ENCODE measurements around the gene DNAJC27. TPM values are rescaled to one million over a fixed set of nuclear protein-coding genes. Genes with fewer than 3 reads are reported as not detected.
A peak's percentile ranks its signal among the peaks of the same experiment; 100 is the strongest.

DNAJC27 gene
- total and polyA plus RNA-seq, 2 experiments from 2014 or later = 6.6 to 6.9 TPM

- Histone ChIP-seq H3K27me3 (no peaks in the 10 kb centered on the region), H3K9me3 (ENCODE audit: low read depth) (no peaks in the 10 kb centered on the region), H3K4me1 (ENCODE audit: insufficient read depth) (no peaks in the 10 kb centered on the region), H3K4me2 (peak overlapping the region; percentile 16), H3K27ac (peak overlapping the region; percentile 8), H3K36me3 (replicated peaks; ENCODE audit: insufficient read depth, low read depth) (no peaks in the 10 kb centered on the region), H3K79me2 (no peaks in the 10 kb centered on the region), H2AFZ (no peak overlapping the region), H4K20me1 (ENCODE audit: insufficient read depth, poor library complexity, severe bottlenecking) (no peaks in the 10 kb centered on the region), H3K9me2 (replicated peaks; ENCODE audit: insufficient read depth) (no peaks in the 10 kb centered on the region), H3K4me3 (no peak overlapping the region)
- TF ChIP-seq CTCF (IDR thresholded peaks at IDR 0.05; ENCODE audit: poor library complexity) = no peak
- TF ChIP-seq EZH2 (IDR thresholded peaks at IDR 0.05; ENCODE audit: borderline replicate concordance) = no peak
- TF ChIP-seq EZH2phosphoT487 (IDR thresholded peaks at IDR 0.05; ENCODE audit: low read depth, severe bottlenecking, unreplicated experiment) = no peak
- DNase-seq (ENCODE audit: low spot score) = no peak
- WGBS (ENCODE audit: low lambda C conversion rate, missing lambda C conversion rate) = 26% methylated on average over 6 of the region's 6 CpGs
These were observed 21.8 kb upstream of the DNAJC27 start for GRCh38 chr2:24993406-24994145.

DNA sequence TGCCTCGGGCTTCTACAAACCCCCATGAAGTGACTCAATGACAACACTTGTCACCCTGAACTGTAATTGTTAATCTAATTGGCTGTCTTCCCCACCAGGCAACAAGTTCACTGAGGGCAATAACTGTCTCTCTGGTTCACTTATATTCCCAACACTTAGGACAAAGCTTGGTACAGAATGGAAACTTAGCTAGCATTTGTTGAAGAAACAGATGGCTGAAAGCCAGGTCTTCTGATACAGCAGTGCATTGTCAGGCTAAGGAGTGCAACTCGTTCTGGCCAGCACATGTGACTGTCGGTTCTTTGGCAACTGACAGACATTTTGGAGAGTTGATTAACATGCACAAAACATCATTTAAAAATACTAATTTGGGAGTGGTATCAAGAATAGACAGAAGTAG is 14.6 kb upstream of the DNAJC27 start:
- TF ChIP-seq EZH2 (IDR thresholded peaks at IDR 0.05; ENCODE audit: borderline replicate concordance) (no peak), EZH2phosphoT487 (IDR thresholded peaks at IDR 0.05; ENCODE audit: low read depth, severe bottlenecking, unreplicated experiment) (no peak), CTCF (IDR thresholded peaks at IDR 0.05; ENCODE audit: poor library complexity) (no peak)
- H3K9me2 ChIP-seq (replicated peaks; ENCODE audit: insufficient read depth) = no peaks in the 10 kb centered on the region
- WGBS (ENCODE audit: low lambda C conversion rate, missing lambda C conversion rate) = 37% methylated on average over 3 of the region's 3 CpGs
- peak; percentile 38 for DNase-seq (ENCODE audit: low spot score)
- no peaks in the 10 kb centered on the region for H4K20me1 ChIP-seq (ENCODE audit: insufficient read depth, poor library complexity, severe bottlenecking)
- no peak overlapping the region for H3K4me3 ChIP-seq
- no peaks in the 10 kb centered on the region for H3K27me3 ChIP-seq
- no peak overlapping the region for H3K4me2 ChIP-seq
- H2AFZ ChIP-seq = no peak overlapping the region
- no peaks in the 10 kb centered on the region for H3K9me3 ChIP-seq (ENCODE audit: low read depth)
- no peak overlapping the region for H3K27ac ChIP-seq
- H3K36me3 ChIP-seq (replicated peaks; ENCODE audit: insufficient read depth, low read depth) = no peaks in the 10 kb centered on the region
- H3K4me1 ChIP-seq (ENCODE audit: insufficient read depth) = peaks cover 18% of the 10 kb centered on the region
- no peaks in the 10 kb centered on the region for H3K79me2 ChIP-seq

- Histone ChIP-seq H3K4me1 (ENCODE audit: insufficient read depth) (peaks cover 18% of the 10 kb centered on the region), H3K9me2 (replicated peaks; ENCODE audit: insufficient read depth) (no peaks in the 10 kb centered on the region), H3K79me2 (no peaks in the 10 kb centered on the region), H3K27me3 (no peaks in the 10 kb centered on the region), H3K36me3 (replicated peaks; ENCODE audit: insufficient read depth, low read depth) (no peaks in the 10 kb centered on the region), H3K9me3 (ENCODE audit: low read depth) (no peaks in the 10 kb centered on the region), H3K4me3 (no peak overlapping the region), H2AFZ (no peak overlapping the region), H3K27ac (no peak overlapping the region), H4K20me1 (ENCODE audit: insufficient read depth, poor library complexity, severe bottlenecking) (no peaks in the 10 kb centered on the region), H3K4me2 (no peak overlapping the region)
- WGBS (ENCODE audit: low lambda C conversion rate, missing lambda C conversion rate) = 86% methylated on average over 8 of the region's 8 CpGs
- TF ChIP-seq CTCF (IDR thresholded peaks at IDR 0.05; ENCODE audit: poor library complexity) = no peak
- no peak for TF ChIP-seq EZH2phosphoT487 (IDR thresholded peaks at IDR 0.05; ENCODE audit: low read depth, severe bottlenecking, unreplicated experiment)
- TF ChIP-seq EZH2 (IDR thresholded peaks at IDR 0.05; ENCODE audit: borderline replicate concordance) = no peak
- DNase-seq (ENCODE audit: low spot score) = no peak
These were observed 13.8 kb upstream of the DNAJC27 start for GRCh38 chr2:24985511-24985910.
